ENCODE results near the gene TMEM39B.
"Not testable (repeated sequence)": the region's sequence is repeated elsewhere in the genome, so short reads cannot be mapped to it uniquely, and the experiment has no call there.

The TMEM39B gene

DNA sequence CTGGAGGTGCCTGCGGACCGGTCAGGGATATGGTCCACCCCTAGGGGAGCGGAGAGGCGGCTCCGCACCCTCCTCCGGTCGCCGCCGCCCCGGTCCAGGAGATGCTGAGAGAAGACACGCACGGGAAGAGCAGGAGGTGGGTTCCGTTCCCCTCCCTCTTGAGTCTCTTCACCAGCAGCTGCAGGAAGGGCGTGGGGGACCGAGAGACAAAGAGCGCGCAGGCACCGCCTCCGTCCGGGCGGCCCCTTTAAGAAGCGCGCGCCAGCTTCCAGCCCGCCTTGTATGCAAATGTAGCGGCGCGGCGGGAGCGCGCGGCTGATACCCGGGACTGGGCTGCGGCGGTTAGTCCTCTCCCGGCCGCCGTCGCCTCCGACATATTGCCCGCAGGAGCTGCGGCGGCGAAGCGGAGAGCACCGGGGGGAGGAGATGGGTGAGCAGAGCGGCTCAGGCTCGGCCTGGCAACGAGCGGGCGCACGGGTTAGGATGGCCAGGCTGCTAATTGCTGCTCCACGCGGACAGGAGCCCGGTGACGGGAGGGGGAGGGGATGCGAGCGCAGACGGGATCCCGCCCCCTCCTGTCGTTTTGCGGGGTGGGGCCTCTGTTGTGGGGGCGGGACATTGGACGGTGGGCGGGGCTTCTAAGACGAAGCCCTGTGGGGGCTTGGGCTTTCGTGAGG, at the start of gene TMEM39B:
TMEM39B (plus strand) TSS at position 318 of the 677 bp plus-strand sequence; CDS start at position 427, 109 bp downstream.
- peak; percentile 93 for DNase-seq

DNA sequence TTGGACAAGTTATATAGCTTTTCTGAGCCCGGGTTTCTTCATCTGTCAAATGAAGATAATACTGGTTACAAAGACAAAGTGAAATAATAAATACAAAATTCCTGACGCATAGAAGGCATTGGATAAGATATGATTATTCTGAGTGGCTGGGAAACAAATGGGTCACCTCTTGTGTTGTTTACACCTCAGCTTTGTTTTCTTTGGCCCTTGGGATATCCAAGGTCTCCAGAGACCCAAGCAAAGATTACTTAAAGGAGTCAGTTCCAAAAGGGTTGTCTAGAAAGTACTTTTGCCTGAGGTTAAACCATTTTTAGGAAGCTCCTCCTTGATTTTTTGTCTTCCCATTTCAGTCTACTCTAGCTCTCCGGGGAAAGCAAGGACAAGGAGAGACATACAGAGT, 49.4 kb upstream of the TMEM39B start:
- no peak for DNase-seq

DNA sequence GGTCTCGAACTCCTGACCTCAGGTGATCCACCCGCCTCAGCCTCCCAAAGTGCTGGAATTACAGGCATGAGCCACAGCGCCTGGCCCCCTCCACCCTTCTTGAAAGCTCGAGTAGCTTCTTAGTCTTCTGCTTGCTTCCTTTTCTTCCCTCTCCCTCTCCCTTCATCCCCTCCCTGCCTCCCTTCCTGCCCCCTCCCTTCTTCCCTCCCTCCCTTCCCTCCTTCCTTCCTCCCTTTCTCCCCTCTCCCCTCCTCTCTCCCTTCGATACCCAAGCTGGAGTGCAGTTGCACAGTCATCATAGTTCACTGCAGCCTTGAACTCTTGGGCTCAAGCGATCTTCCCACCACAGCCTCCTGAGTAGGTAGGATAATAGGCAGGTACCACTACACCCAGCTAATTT, 47.2 kb upstream of the TMEM39B start:
- DNase-seq = no peak

DNA sequence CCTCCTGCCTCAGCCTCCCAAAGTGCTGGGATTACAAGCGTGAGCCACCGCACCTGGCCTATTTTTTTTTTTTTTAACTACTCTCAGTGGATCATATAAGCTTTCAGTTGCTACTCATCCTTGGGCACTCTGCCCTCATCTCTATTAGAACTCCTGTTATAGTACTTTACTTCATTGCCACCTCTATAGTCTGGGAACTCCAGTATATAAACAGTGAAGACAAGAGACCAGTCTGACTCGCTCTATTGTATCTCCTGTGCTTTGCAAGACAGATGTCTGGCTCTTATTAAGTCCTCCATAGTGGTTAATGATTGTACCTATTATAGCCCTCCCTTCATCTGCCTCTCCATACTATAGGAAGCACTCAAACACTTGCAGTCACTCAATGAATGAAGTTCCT, 44.0 kb upstream of the TMEM39B start:
- DNase-seq = no peak

DNA sequence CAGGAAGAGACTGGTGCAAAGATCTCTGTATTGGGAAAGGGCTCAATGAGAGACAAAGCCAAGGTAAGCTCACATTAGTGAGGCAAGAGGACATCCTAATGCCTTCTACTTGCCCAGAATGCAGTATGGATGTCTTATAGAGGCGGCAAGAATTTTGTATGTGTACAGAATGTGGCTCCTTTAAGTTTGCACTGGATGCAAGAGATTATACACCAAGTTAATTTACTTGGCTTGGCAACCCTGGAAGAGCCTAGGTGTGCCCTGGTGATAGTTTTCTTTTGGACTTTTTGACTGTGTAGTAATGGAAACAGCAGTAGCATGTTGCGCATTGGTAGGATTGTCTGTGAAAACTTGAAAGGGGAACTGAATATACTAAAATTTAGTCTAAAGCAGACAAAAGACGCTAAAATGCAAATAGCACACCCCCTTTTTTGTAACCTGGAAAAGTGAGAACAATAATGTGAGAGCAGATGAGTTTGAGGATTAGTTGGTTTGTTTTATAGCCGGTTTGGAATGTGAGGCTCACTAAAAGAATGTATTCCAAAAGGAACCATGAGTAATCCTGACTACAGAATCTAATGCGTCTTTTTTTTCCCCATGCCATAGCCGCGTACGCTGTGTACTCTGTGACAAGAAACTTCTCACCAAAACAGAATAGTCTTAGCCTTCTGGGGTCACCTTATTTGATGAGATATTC, 41.0 kb upstream of the TMEM39B start:
- no peak for DNase-seq

DNA sequence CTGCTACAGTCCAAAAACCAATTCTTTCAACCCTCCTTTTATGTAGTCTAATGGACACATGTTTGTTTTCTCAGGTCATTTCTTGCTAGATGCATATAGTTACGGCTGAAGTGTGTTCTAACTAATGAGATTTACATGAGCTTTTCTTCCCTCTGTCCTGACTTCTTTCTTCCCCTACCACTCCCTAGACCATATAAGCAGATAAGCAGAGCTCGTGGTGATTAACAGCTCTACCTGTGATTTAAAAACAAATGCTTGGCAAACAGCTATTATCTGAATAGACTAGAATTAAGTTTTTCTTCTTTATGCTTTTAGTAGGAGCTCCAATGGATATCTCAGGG, 40.5 kb upstream of the TMEM39B start:
- no peak for DNase-seq

DNA sequence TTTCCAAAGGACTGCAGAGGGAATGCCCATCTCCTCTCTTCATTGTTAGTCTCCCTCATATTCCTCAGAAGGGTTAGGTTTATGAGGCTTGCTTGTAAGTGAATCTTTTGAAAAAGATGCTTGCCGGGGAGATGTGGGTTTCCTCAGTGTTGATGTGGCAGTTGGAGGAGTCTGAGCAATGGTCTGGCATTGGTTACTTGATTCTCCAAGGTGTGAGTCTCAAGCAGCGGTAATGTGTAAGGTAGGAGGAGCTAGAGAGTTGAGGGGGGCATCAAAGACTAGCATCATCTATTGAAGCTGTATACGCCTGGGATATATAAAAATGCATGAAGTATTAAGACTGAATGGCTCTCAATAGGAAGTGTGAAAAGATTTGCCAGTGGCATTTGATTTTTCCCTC, 37.6 kb upstream of the TMEM39B start:
- DNase-seq = no peak

DNA sequence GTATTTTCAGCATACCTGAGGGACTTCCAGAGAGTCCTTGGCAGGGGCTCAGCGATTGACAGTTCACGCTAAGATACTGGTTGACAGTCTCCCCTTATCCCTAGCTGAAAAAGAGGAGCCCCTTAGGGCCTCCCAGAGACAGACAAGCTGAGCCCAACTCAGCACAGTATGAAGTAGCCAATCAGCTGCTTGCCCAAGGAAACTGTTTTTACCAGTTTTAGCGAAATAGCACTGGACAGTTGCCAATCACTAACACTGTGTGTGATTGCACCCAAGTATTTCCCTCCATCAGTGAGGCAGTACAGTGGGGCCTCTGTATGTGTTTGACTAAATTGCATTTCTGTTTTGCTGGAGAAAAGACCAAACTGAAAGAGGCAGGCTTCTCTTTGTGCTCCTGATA, 32.0 kb upstream of the TMEM39B start:
- DNase-seq = no peak

DNA sequence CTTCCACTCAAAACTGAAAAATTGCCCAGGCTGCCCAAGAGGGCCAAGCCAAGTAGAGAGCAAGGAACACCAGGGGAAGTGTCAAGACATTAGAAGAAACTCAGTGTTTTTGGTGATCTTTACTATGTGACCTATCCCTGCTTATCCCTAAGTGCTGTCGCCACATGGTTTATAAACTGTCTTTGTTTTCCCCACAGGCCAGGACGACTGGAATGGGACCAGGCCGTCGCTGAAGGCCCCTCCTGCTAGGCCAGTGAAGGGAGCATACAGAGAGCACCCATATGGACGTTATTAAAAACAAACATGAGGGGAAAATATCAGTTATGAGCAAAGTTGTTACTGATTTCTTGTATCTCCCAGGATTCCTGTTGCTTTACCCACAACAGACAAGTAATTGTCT, 30.4 kb upstream of the TMEM39B start:
- DNase-seq = no peak

DNA sequence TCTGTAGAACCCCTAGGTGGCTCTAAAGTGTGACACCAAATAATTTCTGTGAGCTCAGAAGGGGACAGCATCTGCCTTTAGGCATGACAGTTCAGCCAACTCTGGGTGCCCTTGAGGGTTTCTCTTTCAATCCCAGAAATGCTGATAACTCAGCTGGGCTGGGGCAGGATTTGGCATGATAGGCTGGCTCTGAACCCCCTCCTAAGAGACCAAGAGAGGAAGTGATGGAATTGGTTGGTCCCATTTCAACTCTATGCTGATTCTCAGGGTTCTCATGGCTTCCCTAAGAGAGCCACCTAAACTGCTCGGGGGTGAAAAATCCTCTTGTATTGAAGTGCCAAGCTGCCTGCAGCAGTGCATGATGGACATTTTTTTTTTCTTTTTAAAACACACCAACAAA, 28.5 kb upstream of the TMEM39B start:
- DNase-seq = no peak

DNA sequence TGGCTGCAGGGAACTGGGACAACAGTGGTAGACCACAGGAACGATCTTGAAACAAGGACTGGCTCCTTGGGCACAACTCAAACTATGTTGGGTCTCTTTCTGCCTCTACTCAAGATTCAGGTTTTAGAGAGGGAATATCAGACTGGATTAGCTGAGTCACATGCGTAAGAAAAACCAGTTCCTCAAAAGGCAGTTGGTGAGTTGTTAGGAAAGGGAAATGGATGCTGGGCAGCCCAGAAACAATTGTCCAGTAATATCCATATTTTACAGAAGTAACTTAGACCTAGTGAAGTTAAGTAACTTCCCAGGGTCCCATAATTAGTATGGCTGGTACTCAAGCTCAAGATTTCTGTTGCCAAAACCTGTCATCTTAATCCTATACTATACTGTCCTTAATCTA, 27.0 kb upstream of the TMEM39B start:
- no peak for DNase-seq

DNA sequence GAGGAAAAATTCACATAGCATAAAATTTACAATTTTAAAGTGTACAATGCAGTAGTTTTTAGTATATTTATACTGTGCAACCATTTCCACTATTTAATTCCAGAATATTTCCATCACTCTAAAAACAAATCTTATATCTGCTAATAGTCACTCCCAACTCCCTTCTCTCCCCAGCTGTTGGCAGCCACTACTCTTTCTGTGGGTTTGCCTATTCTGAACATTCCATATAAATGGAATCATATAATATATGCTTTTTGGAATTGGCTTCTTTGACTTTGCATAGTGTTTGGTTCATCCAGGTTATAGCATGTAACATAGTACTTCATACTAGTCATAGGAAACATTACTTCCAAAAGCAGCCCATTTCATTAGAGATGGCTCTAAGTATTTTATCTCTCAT, 25.0 kb upstream of the TMEM39B start:
- no peak for DNase-seq

DNA sequence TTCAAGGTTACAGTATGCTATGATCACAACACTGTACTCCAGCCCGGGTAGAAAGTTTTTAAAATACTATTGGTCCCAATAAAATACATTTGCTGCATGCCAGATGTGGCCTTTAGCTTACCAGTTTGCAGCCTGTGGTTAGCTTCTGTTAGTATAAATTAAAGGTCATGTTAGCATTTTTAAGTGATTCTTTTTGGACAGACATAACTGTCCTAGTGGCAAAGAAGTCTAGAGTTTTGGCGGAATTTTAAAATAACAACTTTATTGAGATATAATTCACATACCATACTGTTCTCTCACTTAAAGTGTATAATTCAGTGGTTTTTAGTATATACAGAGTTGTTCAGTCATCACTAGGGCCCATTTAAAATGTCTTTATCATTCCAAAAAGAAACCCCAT, 24.3 kb upstream of the TMEM39B start:
- DNase-seq = no peak

DNA sequence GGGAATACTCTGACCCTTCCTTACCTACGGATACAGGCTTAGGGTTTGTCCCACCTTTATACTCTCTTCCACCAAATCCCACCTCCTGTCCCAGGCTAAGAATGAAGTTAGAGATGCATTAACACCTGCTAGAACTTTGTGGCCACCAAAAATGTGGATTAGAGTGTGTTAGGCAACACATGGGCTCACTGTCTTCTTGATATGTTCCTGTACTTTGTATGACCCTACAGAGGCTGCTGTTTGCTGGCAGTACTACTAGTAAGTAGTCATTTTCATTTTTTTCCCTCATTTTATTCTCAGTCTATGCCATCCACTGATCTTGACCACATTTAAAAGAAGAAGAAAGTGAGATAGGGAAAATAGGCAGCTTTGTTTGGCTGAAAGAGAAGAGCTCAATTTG, 21.0 kb upstream of the TMEM39B start:
- no peak for DNase-seq

DNA sequence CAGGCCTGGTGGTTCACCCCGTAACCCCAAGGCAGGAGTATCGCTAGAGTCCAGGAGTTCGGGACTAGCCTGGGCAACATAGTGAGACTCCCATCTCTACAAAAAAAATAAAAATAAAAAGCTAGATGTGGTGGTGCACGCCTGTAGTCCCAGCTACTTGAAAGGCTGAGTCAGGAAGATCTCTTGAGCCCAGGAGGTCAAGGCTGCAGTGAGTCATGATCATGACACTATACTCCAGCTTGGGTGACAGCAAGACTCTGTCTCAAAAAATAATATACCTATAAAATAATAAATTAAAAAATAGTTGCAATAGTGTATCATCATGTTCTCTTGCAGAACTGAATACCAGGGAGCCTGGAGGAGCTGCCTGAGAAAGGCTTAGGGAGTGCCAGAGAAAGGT, 19.9 kb upstream of the TMEM39B start:
- no peak for DNase-seq

DNA sequence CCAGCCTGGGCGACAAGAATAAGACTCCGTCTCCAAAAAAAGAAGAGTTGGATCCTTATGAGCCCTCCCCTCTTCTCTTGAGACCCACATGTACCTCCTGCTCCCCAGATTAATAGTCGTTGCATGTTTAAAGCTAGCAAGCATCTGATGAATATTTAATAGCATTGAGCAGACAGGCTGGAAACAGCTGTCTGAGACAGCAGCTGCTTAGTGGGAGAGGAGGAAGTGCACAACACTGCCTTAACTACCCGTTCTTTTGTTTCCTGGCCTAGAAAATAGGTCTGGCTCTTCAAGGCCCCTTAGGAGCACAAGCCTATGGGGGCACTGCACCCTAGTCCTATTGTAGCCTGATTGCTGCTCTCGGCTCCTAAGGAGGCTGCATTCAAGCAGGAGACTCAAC, 17.3 kb upstream of the TMEM39B start:
- no peak for DNase-seq

DNA sequence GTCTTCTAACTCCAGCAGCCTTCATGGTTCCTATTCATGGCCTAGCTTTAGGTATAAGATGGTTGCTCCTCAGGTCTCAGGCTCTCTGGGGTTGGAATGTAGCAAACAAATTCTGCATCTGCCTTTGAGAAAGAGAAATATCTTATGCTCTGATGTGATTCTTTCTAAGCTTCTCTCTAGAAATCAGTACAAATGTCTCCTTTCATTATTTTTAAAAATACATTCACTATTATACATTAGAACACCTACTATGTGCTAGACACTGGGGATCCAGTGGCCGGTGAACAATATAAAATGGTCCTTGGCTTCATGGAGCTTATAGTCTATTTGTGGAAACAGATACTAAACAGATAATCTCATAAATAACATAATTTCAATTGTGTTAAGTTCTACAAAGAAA, 16.1 kb upstream of the TMEM39B start:
- no peak for DNase-seq

DNA sequence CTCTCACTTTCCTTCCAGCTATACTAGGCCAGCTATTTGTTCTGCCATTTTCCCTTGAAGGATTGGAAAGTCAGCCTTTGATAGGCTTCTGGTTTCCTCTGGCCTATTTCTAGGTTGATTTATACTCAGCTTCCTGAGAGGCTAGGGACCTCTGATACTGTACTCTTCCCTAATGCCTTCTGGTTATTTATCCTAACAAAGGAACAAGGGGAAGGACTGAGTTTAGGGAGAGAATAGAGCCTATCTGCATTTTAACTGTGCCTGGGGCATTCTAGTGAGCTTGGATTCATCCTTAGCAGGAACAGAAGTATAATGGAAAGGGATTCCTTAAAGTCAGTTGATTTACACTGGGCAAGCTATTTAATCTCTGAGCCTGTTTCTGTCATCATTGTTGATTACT, 11.8 kb upstream of the TMEM39B start:
- no peak for DNase-seq

DNA sequence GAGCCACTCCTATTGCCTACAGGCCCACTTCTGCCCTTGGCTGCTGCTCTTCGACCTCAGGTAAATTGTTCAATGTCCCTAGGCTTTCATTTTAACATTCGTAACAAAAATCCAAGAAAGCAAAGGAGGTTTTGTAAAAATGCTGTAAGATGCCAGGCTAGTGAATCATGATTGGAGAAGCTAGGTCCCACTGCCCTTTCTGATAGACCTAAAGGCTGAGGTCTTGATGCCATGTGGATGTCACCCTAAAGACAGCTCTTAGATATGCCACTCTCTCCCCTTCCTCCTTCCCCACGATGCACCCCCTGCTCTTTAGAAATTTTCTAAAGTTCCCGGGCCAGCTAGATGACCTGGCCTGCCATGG, 9.9 kb upstream of the TMEM39B start:
- DNase-seq = no peak

DNA sequence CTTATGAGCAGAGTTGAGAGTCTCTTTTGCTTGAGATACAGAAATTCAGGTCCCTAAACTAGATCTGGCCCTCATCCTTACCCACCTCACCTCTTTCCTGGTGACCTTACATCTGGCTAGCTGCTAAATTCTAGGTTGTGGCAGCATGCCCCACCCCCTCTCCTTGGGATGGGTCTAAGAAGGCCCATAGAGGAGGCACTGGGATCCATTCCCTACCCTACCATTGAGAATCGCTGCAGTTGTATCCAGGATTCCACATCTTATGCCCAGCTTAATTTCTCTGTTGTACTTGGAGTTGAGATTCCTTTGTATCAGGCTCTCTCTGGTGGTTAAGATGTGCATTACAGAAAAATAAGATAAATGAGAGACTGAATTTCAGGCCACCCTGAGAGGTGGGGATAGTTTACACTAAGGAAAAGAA, 9.5 kb upstream of the TMEM39B start:
- DNase-seq = peak; percentile 39

DNA sequence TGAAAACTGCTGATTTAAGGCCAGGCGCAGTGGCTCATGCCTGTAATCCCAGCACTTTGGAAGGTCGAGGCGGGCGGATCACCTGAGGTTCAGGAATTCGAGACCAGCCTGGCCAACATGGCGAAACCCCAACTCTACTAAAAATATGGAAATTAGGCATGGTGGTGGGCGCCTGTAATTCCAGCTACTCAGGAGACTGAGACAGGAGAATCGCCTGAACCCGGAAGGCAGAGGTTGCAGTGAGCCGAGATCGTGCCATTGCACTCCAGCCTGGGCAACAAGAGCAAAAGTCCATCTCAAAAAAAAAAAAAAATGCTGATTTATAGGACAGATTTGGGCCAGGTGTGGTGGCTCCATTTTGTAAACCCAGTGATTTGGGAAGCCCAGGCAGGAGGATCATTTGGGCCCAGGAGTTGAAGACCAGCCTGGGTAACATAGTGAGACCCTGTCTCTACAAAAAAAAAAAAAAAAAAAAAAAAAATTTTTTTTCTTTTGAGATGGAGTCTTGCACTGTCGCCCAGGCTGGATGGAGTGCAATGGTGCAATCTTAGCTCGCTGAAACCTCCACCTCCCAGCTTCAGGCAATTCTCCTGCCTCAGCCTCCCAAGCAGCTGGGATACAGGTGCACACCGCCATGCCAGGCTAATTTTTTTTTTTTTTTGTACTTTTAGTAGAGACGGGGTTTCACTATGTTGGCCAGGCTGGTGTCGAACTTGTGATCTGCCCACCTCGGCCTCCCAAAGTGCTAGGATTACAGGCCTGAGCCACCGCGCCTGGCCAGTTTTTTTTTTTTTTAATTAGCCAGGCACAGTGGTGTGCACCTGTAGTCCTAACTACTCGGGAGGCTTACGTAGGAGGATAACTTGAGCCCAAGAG, 6.9 kb upstream of the TMEM39B start:
- not testable (repeated sequence) for DNase-seq

DNA sequence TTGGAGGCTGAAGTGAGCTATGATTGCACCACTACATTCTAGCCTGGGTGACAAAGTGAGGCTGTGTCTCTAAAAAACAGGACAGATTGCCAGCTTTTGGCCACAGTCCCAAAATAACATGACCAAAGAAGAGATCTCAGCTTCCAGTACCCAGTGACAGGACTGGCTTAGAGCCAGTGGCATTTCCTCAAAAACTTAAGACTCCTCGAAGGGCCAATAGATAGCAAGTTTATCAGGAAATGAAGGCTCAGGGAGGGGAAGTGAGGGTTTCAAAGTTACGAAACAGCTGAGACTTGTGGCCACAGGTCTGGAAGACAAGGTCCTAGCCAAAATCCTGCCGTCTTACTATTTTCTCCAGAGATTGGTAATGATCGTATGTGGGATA, 6.3 kb upstream of the TMEM39B start:
- peak; percentile 81 for DNase-seq

DNA sequence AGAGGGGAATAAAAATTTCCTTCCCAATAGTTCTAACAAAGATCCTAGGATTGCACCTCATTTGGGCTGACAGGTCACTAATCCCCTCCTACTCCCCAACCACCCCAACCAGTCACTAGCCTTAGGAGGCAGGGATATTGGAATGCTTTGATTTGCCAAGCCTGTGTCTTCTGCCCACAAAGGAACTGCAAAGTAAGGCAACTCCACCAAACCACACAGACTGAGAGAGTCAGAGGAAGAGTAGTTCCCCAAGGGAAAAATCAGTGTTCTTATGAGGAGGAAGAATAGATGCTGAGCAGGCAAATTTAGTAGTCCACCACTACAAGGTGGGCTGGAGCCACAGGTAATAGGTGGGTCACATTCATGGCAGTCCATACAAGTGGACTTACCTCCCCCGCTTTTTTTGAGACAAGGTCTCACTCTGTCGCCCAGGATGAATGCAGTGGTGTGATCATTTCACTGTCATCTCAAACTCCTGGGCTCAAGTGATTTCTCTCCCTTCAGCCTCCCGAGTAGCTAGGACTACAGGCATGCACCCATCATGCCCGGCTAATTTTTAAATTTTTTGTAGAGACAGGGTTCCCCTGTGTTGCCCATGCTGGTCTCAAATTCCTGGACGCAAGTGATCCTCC, 3.7 kb upstream of the TMEM39B start:
- DNase-seq = peak; percentile 29
